ENCODE measurements around the gene ABCC6. TPM values are rescaled to one million over a fixed set of nuclear protein-coding genes. Genes with fewer than 3 reads are reported as not detected.

Gene ABCC6
- total RNA-seq, 1 donor = 0.63 TPM

Other genes starting within 250 kb of the ABCC6 start
- 35.7 and 68.1 TPM in 2 replicates for gene NOMO3, start 9.0 kb upstream of the ABCC6 start, total RNA-seq (ENCODE audit: low replicate concordance)
- gene NPIPA7, start 155.6 kb upstream of the ABCC6 start, total RNA-seq (ENCODE audit: low replicate concordance) = 2.5 TPM in 1 of 2 replicates, not detected in the other